Panc1 (cell line): Measurements from ENCODE around the gene WWOX.

ENCODE experiments used
- POLR2AphosphoS5 ChIP-seq: IDR thresholded peaks from 2 replicates; pipeline ENCODE4 v1.6.1; 2012; ENCODE audit warnings: mild to moderate bottlenecking, low read depth, low read length, moderate library complexity
- TF ChIP-seq, protein P1 (sequence below): fragments of 450-650 bp; IDR thresholded peaks from 2 replicates; pipeline ENCODE4 v1.5.1; 2017; ENCODE audit warnings: mild to moderate bottlenecking

DNA sequence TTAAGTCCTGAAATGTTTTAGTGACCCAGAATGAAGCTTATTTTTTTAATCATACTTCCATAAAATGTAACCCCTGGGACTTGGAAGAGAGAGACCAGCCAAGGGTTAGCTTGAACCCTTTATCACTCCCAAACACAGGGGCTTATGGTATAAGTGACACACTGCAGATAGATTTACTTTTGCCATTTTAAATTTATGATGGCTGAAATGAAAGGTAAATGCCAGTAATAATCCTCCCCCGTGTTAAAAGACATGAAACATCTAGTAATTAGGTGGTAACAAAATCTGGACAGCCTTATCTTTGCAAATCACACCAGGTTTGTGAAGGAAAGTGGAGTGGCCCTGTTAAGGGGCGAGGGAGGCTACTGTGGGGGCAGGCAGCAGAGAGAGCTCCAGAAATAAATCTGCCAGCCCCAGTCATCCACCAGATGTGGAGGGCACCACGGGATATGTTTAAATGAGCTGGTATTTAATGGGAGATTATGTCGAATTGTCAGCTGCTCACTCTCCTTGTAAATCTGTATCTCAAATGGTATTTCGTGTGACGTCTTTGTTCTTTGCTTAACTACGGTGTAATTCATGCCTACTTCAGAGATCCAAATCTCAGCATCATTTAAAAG, 326.5 kb downstream of the WWOX start:
- TF ChIP-seq, protein P1, sequence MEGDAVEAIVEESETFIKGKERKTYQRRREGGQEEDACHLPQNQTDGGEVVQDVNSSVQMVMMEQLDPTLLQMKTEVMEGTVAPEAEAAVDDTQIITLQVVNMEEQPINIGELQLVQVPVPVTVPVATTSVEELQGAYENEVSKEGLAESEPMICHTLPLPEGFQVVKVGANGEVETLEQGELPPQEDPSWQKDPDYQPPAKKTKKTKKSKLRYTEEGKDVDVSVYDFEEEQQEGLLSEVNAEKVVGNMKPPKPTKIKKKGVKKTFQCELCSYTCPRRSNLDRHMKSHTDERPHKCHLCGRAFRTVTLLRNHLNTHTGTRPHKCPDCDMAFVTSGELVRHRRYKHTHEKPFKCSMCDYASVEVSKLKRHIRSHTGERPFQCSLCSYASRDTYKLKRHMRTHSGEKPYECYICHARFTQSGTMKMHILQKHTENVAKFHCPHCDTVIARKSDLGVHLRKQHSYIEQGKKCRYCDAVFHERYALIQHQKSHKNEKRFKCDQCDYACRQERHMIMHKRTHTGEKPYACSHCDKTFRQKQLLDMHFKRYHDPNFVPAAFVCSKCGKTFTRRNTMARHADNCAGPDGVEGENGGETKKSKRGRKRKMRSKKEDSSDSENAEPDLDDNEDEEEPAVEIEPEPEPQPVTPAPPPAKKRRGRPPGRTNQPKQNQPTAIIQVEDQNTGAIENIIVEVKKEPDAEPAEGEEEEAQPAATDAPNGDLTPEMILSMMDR: no peak
- no peak for TF ChIP-seq POLR2AphosphoS5
